Measurements from ENCODE around the gene AK3. TPM values are rescaled to one million over a fixed set of nuclear protein-coding genes. Genes with fewer than 3 reads are reported as not detected.
"Not testable (repeated sequence)": the region's sequence is repeated elsewhere in the genome, so short reads cannot be mapped to it uniquely, and the experiment has no call there.

Gene AK3
- total RNA-seq, 1 donor from 2014 or later = 39.2 TPM

DNA sequence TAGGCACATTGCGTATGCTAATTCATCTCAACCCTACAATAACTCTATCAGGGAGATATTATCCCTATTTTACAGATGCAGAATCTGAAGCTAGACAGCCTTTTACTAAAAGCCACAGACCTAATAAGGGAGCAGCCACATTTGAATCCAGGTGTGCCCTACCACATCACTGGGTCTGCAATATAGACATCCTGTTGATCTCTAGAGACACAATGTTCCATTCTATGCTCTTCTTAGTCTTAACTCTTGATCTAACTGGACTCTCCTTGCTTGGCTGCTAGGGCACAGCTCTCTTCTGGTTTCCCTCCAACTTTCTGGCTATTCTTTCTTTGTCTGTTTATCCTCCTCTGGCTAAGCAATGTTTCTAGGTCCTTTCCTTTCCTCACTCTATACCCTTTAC is 73.3 kb downstream of the AK3 start:
- DNase-seq (ENCODE audit: low spot score) = no peak

DNA sequence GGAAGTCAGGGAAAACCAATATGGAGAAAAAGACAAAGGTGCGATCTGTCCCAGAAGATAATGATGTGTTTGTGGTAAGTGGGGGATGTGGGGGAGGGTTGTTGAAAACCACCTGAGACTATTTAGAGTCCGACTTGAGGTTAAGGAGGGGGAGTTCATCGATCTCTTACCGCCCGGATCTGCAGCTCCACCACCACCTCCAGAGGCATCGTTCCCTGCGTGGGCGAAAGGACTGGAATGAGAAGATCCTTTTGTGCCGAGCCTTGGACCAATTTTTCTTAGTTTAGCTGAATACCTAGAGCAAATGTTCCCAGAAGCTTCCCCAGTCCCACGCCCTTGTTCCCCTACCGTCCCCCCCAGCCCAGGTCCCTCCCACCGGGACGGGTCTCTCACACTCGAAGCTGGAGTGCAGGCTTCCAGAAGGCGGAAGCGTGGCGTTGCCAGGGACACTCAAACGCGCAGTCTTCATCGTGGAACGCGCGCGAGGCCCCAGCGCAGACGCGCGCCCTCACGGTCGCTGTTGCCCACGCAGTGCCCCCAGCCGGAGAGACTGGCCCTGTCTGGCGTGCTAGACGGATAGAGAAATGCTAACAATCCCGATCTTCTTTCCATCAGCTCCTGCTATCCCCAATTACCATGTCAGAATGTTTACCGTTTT is 74.8 kb downstream of the AK3 start, which contains the start of gene SPATA6L:
Gene SPATA6L, minus strand, starts transcription at position 439 of the 658 bp plus-strand sequence. Its CDS starts 230 bp downstream, at position 209.
- DNase-seq (ENCODE audit: low spot score) = peak; percentile 84

- no peak for DNase-seq (ENCODE audit: low spot score)
These were observed 75.6 kb downstream of the AK3 start for GRCh38 chr9:4665357-4665756.

- DNase-seq (ENCODE audit: low spot score) = no peak
These were observed 77.0 kb downstream of the AK3 start for GRCh38 chr9:4663956-4664355.

DNA sequence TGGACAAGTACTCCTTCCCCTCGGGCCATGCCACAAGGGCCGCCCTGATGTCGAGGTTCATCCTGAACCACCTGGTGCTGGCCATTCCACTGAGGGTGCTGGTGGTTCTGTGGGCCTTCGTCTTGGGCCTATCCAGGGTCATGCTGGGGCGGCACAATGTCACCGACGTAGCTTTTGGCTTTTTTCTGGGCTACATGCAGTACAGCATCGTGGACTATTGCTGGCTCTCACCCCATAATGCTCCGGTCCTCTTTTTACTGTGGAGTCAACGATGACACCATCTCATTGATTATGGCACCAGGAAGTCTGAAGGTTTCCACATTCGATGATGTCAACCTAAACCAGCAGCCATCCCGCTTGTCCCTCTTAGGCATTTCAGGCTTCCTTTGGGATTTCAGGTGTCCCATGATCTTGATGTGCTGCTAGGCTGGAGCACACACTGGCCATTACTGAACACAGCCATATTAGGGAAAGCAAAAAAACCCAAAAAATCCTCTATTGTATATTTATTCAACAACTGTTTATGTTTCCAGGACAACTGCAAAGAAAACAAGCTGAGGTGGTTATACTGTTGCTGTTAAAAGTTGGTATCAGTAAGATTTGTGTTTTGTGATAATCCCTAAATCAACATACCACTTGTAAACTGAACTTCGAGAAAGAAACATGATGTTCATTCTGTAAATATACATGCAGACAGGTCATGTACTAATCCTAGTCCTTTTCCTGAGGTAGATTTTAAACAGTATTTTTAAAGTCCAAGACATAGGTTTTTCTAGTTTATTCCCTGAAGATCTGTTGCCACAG is 77.8 kb downstream of the AK3 start:
- DNase-seq (ENCODE audit: low spot score) = no peak

GRCh38 chr9:4662108-4662988 is 78.7 kb downstream of the AK3 start, which contains the start of gene PLPP6:
PLPP6 (plus strand) TSS chr9:4662294; CDS start chr9:4662376, 82 bp downstream.
- DNase-seq (ENCODE audit: low spot score) = peak; percentile 89

DNA sequence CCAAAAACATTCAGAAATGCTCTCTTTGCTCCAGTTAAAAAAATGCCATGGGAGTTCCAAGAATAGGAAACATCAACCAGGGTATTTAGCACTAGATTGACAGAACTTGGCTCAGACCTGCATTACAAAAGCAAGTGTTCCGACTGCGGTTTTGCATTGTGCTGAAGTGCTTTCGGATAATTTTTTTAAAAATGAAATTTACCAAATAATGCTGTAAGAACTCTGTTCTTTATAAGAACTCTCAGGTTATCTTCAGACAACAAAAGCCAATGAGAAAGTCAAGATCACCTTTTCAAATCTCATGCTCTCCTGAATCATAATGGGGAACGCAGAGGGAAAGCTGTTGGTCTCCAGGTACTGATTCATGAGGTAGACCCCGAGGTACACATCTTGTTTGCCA is 79.4 kb downstream of the AK3 start:
- DNase-seq (ENCODE audit: low spot score) = no peak

- no peak for DNase-seq (ENCODE audit: low spot score)
These were observed 79.8 kb downstream of the AK3 start for GRCh38 chr9:4661165-4661564.

DNA sequence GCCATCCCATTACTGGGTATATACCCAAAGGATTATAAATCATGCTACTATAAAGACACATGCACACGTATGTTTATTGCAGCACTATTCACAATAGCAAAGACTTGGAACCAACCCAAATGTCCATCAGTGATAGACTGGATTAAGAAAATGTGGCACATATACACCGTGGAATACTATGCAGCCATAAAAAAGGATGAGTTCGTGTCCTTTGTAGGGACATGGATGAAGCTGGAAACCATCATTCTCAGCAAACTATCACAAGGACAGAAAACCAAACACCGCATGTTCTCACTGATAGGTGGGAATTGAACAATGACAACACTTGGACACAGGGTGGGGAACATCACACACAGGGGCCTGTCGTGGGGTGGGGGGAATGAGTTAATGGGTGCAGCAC is 80.3 kb downstream of the AK3 start:
- not testable (repeated sequence) for DNase-seq (ENCODE audit: low spot score)

Other genes starting within 250 kb of the AK3 start
- 5.8 TPM for gene PLPP6, start 78.9 kb downstream of the AK3 start, total RNA-seq (ENCODE audit: insufficient read depth, low replicate concordance)
- 4.3 TPM for gene SPATA6L, start 74.7 kb downstream of the AK3 start, total RNA-seq (ENCODE audit: insufficient read depth, low replicate concordance)
- gene CDC37L1, start 61.6 kb downstream of the AK3 start, total RNA-seq (ENCODE audit: insufficient read depth, low replicate concordance) = 52.7 TPM
- 20.0 TPM for gene RCL1, start 51.7 kb upstream of the AK3 start, total RNA-seq (ENCODE audit: insufficient read depth, low replicate concordance)
- 33.7 TPM for gene JAK2, start 244.1 kb upstream of the AK3 start, total RNA-seq (ENCODE audit: insufficient read depth, low replicate concordance)

Data from umbilical cord (tissue), 2 donors.